Spleen (tissue), 7 donors: ENCODE results near the gene CSGALNACT2.

Experiments used
- POLR2A ChIP-seq, 3 donors: fragments of 450-650 bp; IDR thresholded peaks; one replicate each; pipeline ENCODE4 v1.5.1; 2017; ENCODE audit warnings: antibody characterized with exemption in 3 of 3, mild to moderate bottlenecking in 1 of 3
- TF ChIP-seq, protein P1 (sequence below), 11 experiments: fragments of 200-600 bp in 7 of 11; fragments of 450-650 bp in 4 of 11; sonication (generic) in 4 of 11; IDR thresholded peaks in 8 of 11; conservative IDR thresholded peaks in 3 of 11; 1 replicate in 7 of 11; 2 replicates in 4 of 11; pipeline versions ENCODE4 v1.4.0 to v1.8.0; 2016 to 2021; ENCODE audit warnings: antibody characterized with exemption in 11 of 11, inconsistent platforms in 4 of 11, mild to moderate bottlenecking in 1 of 11
- donor health status: DM: no; HTN: no; CAD: no; lungs with moderate emphysema.
- donor health status: DM: no; HTN: no; CAD: no.
- donor health status: DM: no; HTN: no; CAD: no.

DNA sequence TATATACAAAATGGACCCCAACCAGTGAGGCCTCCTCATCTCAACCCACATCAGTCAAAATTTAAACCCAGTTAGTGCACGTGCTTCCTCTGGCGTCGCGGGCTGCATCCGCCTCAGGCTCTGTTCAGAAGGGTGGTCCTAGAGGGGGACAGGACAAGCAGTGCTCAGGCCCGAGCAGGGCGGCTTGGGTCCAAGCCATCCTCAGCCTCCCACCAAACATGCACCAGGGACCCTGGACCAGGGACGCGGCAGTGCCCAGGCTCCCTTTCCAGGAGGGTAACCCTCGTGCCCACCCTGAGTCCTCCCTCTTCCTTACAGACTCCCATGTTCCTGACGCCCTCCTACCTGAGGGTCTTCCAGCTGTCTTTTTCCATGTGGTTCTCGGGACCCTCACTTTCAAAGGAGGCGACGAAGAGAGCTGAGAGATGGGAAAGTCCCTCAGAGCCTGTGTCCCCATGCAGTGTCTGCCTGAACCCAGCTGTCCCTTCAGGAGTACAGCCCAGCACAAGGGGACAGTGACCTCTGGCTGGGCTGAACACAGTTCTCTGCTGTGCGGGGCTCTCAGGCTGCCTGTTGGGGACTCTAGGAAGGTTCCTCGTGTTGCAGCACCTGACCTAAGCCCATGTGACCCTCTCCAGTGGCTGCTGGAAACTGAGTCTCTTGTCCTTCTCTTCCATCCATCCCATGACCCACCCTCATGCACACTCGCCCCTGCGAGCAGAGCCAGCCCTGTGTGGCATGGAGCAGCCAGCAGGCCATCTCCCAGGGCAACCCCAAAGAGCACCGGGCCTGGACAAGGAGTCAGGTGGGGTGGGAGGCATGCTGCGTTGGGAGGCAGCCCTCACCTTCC is 58.1 kb downstream of the CSGALNACT2 start:
- TF ChIP-seq, protein P1, sequence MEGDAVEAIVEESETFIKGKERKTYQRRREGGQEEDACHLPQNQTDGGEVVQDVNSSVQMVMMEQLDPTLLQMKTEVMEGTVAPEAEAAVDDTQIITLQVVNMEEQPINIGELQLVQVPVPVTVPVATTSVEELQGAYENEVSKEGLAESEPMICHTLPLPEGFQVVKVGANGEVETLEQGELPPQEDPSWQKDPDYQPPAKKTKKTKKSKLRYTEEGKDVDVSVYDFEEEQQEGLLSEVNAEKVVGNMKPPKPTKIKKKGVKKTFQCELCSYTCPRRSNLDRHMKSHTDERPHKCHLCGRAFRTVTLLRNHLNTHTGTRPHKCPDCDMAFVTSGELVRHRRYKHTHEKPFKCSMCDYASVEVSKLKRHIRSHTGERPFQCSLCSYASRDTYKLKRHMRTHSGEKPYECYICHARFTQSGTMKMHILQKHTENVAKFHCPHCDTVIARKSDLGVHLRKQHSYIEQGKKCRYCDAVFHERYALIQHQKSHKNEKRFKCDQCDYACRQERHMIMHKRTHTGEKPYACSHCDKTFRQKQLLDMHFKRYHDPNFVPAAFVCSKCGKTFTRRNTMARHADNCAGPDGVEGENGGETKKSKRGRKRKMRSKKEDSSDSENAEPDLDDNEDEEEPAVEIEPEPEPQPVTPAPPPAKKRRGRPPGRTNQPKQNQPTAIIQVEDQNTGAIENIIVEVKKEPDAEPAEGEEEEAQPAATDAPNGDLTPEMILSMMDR (IDR thresholded peaks at IDR 0.05 in 8 of 11, conservative IDR thresholded peaks at IDR 0.05 in 3 of 11), result no peak
- no peak for TF ChIP-seq POLR2A (IDR thresholded peaks at IDR 0.05)
